HG02759 (cell line): ENCODE results near the gene KCND2.
"Not testable (repeated sequence)": the region's sequence is repeated elsewhere in the genome, so short reads cannot be mapped to it uniquely, and the experiment has no call there.

Experiments
- ATAC-seq: cut with Tn5 transposase; IDR thresholded peaks from one replicate; pipeline ENCODE4 v1.9.1; 2021; ENCODE audit warnings: mild to moderate bottlenecking, moderate library complexity; ENCODE audit not compliant: unreplicated experiment

Gene KCND2

DNA sequence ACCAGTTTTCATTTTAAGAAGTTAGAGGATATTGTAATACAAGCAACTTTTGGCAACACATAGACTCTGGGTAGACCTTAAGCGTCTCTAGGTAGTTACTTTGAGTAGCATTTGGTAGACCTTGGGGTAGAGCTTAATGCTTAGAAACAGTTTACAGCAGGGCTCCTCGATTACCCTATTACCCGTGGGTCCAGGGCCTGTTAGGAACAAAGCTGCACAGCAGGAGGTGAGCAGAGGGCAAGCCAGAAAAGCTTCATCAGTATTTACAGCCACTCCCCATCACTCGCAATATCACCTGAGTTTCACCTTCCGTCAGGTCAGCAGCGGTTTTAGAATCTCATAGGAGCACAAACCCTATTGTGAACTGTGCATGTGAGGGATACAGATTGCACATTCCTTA lies 411.5 kb downstream of the KCND2 start:
- ATAC-seq, result no peak

DNA sequence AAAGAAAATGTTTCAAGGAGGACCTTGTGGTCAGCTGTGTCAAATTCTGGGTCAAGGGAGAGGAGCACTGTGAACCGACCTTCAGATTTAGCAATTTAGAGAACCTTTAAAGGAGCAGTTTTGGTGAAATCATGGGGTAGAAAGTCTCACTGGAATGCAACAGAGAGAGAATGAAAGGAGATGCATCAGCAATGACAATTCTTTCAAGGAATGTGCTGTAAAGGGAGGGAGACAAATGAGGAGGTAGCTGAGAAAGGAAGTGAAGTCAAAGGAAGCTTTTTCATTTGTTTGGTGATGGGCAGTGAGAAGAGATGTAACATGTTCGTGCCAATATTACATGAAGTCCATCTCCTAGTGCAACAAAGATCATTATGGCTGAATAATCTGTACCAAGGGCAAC lies 418.9 kb downstream of the KCND2 start:
- ATAC-seq, result no peak

DNA sequence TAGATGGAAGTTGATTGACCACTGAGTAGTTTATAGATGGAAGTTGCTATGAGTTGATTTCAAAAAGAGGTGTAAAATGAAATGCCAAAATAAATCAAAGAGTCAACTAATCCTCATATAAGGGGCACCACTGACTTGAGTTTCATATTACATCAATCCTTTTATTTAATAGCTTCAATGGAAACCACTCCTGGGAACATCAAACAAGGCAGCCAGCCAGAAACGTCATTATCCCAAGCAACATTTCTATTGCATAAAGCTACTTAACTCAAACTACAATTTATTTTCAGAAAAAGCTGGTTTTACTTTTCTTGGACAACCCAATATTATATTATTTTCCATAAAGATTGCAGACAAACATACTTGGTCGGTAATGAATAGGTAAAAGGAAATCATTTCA lies 422.9 kb downstream of the KCND2 start:
- no peak for ATAC-seq

- ATAC-seq, result no peak
These were observed 427.8 kb downstream of the KCND2 start for GRCh38 chr7:120700796-120701195.

- not testable (repeated sequence) for ATAC-seq
These were observed 429.4 kb downstream of the KCND2 start for GRCh38 chr7:120702408-120702807.

DNA sequence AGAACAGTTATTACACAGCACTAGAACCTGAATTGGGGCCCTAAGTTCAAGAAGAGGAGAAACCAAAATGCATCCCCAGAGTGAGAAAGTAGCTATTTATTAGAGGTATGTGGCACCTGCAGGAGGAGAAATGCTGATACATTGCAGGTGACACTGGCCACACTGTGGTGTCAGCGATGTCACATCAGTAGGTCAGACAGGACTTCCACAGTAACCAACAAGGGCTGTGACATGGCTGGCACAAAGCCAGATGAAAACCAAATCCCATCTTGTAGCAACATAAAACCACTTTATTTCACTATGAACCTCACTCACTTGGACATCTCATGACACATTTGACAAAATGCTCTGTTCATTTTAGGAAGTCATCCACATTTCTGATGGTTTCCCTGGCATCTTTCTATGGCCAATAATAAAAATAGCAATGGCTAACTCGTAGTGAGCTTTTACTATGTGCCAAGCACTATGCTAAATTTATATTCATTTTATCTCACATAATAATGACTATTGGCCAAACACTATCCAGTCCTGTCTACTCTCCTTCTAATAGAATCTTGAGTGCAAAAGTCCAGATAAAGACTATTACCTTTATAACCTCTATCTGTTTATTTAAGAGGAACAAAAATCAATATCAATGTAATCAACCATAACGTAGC lies 430.7 kb downstream of the KCND2 start:
- ATAC-seq, result no peak

DNA sequence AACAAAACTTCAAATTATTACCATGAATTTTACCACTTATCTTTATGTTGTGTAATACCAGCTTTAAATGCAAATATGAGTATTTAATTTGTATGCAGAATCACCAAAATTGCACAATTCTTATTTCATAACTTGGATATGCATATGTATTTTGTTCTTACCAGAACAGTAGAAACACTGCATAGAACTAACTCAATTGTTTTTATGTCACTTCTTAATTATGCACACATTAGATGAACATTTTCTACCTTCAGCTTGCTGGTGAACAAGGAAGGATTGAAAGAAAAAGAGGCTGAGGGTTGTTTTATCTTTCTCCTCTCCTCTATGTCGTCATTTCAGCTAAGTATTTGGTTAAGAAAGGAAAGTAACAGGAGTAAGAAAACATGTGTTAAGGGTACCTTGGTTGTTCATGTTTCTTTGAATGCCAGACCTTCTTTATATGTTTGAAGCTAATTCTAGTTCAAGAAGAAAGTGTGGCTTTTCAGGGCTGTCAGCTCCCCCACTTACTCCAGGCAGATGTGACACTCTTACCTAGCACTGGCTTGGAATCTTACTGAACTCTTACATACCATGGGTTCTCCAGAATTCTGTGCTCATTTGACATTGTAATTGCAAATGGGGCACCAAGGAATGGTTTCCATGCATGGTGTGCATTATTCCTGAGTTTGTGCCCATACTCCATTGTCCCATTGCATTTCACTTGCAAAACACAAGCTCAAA lies 436.4 kb downstream of the KCND2 start:
- no peak for ATAC-seq

DNA sequence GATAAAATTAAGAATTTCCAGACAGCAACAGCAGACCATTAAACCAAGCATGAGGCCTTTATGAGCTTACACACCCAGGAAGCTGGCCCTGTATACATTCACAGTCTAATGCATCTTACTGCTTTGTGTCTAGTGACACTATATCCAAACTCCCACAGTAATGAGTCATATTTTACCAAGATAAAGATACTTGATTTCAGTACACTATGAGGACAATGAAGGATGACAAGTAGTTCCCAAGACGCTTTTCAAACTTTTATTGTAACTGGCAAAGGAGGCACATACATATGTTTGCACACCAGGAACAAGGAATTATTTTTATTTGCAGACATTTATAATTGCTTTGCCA lies 437.0 kb downstream of the KCND2 start:
- no peak for ATAC-seq

DNA sequence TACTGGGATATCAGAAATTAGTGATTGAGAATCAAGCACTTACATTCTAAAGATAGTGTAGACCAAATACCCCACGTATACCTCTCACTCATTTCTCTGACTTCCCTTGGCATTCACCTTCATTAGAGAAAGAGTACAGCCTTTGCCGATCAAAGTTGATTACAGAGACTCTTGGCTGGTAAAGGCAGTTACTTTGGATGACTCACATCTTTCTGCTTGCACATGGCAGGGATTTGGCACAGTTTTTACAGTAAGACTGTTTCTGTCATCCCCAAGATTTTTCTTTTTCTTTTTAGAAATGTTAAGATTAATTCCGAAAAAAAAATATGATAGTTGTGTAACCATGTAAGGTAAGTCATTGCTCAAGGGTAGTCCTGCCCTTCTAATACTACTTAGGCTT lies 442.0 kb downstream of the KCND2 start:
- no peak for ATAC-seq

DNA sequence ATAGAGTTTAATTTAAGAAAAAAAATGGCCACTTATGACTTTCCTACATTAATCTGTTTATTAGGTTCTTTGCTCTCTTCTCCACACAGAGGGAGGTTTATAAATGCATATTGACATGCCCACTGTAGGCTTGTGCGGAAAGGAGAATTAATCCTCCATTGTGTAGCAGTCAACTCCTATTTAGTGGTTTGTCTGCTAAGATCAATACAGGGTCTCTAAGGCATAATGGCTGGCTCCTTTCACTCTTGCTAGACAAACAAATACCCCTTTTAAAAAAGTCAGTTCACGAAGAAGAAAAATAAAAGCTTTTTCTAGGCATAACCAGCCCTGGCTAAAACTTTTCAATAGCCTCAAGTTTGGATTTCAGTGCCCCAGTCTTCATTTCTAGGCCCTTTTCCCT lies 443.3 kb downstream of the KCND2 start:
- ATAC-seq, result no peak

DNA sequence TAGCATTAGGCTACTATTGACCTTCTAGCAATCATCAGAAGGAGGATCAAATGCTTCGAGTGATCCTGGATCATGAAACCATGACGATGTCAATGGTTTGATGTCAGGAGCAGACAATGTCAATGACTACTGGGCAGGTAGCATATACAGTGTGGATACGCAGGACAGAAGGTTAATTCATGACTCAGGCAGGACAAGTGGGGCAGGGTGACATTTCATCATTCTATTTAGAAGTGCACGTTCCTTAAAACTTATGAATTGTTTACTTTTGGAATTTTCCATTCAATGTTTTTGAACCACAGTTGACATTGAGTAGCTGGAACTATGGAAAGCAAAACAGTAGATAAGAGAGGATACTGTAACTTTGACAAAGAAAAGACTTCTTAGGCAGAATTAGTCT lies 444.2 kb downstream of the KCND2 start:
- ATAC-seq, result no peak

- ATAC-seq, result no peak
These were observed 445.4 kb downstream of the KCND2 start for GRCh38 chr7:120718361-120718760.

GRCh38 chr7:120720317-120720716 lies 447.3 kb downstream of the KCND2 start:
- no peak for ATAC-seq

DNA sequence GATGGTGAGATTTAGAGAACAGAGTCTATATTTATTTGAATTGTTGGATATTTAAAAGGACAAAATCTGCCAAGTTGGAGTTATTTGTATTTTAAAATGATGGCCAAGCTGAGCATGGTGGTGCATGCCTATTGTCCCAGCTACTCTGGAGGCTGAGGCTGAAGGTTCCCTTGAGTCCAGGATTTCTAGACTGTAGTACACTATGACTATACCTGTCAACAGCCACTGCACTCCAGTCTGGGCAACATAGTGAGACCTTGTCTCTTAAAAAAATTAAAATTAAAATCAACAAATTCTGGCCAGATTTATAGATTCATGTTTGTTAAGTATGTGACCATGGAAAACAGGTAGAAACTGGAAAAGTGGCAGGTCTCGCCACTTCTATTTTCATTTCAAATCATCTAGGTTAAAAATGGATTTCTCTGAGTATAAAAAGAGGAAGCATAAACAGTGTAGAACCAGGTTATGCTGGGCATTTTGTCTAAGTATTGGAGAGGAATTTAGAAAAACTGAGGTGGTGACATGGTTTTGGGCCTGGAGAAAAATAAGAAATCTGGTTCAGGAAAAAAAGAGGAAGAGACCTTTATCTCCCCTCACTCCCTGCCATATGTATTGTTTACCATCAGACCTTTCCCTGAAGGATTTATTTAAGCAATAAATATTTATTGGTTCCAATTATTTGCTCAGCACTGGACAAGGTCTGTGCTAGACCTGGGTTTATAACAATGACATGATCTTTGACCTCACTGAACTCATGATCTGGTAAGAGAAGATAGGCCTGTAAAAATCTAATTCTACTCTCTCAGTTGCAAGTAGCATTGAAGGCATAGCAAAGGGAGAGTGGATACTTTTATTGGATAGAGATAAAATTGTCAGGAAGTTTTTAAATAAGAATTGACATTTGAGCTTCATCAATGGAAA lies 450.8 kb downstream of the KCND2 start:
- no peak for ATAC-seq

DNA sequence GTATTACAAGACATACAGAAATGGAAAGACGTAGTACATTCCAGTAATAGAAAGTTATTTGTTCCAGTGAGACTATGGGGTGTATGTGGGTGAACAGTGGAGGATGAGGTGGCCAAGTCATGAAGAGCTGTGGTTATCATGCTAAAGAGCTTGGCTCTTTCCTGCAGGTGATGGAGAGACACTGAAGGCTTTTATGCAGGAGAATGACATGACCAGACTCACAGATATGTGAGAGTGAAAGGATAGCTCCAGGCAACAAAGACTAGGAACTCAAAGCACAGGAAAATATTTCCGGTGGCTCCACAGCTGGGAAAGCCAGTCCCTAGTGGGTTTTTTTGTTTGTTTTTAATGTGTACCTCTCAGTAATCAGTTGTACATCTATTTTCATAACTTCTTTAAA lies 451.5 kb downstream of the KCND2 start:
- ATAC-seq, result no peak

- ATAC-seq, result no peak
These were observed 452.0 kb downstream of the KCND2 start for GRCh38 chr7:120724955-120725354.

GRCh38 chr7:120725376-120726039 lies 452.5 kb downstream of the KCND2 start:
- ATAC-seq, result no peak

DNA sequence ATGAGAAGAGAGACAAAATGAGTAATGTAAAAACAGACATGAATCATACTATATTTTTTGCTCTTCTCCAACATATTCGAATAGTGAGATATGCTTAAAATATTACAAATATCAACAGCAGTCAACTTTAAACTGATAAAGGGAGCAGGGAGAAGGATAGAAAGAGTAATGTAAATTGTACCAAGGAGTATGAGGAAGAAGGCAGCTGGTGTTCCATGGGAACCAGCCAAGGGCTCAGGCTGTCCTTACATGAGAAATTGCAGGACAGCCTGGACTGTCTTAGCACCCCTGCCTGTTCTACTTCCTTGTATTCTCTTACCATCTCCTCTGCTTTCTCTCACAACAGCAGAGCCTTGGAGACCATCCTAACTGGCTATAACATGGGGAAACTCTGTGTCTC lies 456.3 kb downstream of the KCND2 start:
- ATAC-seq, result no peak

- no peak for ATAC-seq
These were observed 458.3 kb downstream of the KCND2 start for GRCh38 chr7:120731271-120731670.

GRCh38 chr7:120732256-120732655 lies 459.3 kb downstream of the KCND2 start:
- ATAC-seq, result no peak

DNA sequence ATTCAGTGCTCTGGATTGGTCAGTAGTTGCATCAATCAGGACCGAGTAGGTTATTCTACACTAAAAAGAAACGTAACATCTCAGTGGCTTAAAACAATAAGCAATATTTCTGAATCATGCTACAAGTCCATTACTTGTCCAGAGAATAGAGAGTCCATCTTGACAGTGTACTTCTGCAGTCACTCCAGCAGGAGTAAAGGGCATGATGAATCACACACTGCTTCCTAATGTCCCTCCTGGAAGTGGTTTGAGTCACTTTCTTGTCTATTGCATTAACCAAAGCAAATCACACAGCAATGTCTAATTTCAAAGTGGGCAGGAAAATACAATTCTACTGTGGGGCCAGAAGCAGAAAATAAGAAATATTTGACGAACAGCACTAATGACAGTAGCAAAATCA lies 460.2 kb downstream of the KCND2 start:
- ATAC-seq, result no peak
